HepG2 (cell line): ENCODE data around the gene NEGR1. TPM values are rescaled to one million over a fixed set of nuclear protein-coding genes. Genes with fewer than 3 reads are reported as not detected.

Source experiments
- DPF2 ChIP-seq: sonication (generic); formaldehyde crosslinking; IDR thresholded peaks from 2 replicates; pipeline ENCODE4 v1.4.0; 2020; ENCODE audit warnings: mild to moderate bottlenecking, low read depth, missing genetic modification reagents, borderline replicate concordance
- GATAD1 ChIP-seq: IDR thresholded peaks from 2 replicates; pipeline ENCODE4 v1.6.1; 2016; ENCODE audit warnings: missing genetic modification reagents, missing compliant biosample characterization
- HNF1A ChIP-seq, 2 experiments: sonication (generic) in 1 of 2; formaldehyde crosslinking in 1 of 2; IDR thresholded peaks; 2 replicates each; pipeline versions ENCODE4 v1.4.0 to v1.6.1; 2016 to 2020; ENCODE audit warnings: borderline replicate concordance in 1 of 2, low read depth in 1 of 2, mild to moderate bottlenecking in 1 of 2, missing genetic modification reagents in 1 of 2
- MAX ChIP-seq: IDR thresholded peaks from 2 replicates; pipeline ENCODE4 v1.6.1; 2012; ENCODE audit warnings: inconsistent platforms
- MYPOP ChIP-seq: sonication (generic); formaldehyde crosslinking; IDR thresholded peaks from 2 replicates; pipeline ENCODE4 v1.8.1; 2023; ENCODE audit warnings: mild to moderate bottlenecking, moderate library complexity, missing genetic modification reagents
- NAIF1 ChIP-seq: sonication (generic); formaldehyde crosslinking; IDR thresholded peaks from 2 replicates; pipeline ENCODE4 v1.5.0; 2020; ENCODE audit warnings: mild to moderate bottlenecking, missing genetic modification reagents, borderline replicate concordance
- RERE ChIP-seq: IDR thresholded peaks from 2 replicates; pipeline ENCODE4 v1.6.1; 2016; ENCODE audit warnings: low read depth, missing genetic modification reagents, missing compliant biosample characterization
- SAFB2 ChIP-seq: sonication (generic); formaldehyde crosslinking; IDR thresholded peaks from 2 replicates; pipeline ENCODE4 v1.5.1; 2020; ENCODE audit warnings: missing genetic modification reagents, low read depth, mild to moderate bottlenecking, borderline replicate concordance
- SP140L ChIP-seq: sonication (generic); formaldehyde crosslinking; IDR thresholded peaks from 2 replicates; pipeline ENCODE4 v1.4.0; 2020; ENCODE audit warnings: missing genetic modification reagents, borderline replicate concordance
- TAF1 ChIP-seq: sonication (generic); formaldehyde crosslinking; IDR thresholded peaks from 2 replicates; pipeline ENCODE4 v1.4.0; 2020; ENCODE audit warnings: missing genetic modification reagents
- YY1 ChIP-seq: IDR thresholded peaks from 2 replicates; pipeline ENCODE4 v1.6.1; 2011; ENCODE audit warnings: low read length, low read depth, moderate library complexity, mild to moderate bottlenecking; ENCODE audit not compliant: insufficient read depth, insufficient replicate concordance
- ZBTB34 ChIP-seq: sonication (generic); formaldehyde crosslinking; IDR thresholded peaks from 2 replicates; pipeline ENCODE4 v1.8.0; 2022; ENCODE audit warnings: mild to moderate bottlenecking, missing genetic modification reagents
- ZNF619 ChIP-seq: sonication (generic); formaldehyde crosslinking; IDR thresholded peaks from 2 replicates; pipeline ENCODE4 v1.4.0; 2020; ENCODE audit warnings: mild to moderate bottlenecking, missing genetic modification reagents
- ZNF772 ChIP-seq: sonication (generic); formaldehyde crosslinking; IDR thresholded peaks from 2 replicates; pipeline ENCODE4 v1.5.0; 2020; ENCODE audit warnings: mild to moderate bottlenecking, missing genetic modification reagents
- ZNF816 ChIP-seq: sonication (generic); formaldehyde crosslinking; IDR thresholded peaks from 2 replicates; pipeline ENCODE4 v1.8.0; 2022; ENCODE audit warnings: missing genetic modification reagents, mild to moderate bottlenecking, borderline replicate concordance
- polyA plus RNA-seq, 8 experiments: library from polyadenylated mRNA; depleted of rRNA in 3 of 8; stranded (reverse) in 7 of 8; unstranded in 1 of 8; fragments of >200 nt; fragmentation: Illumina TruSeq in 4 of 8; extraction: Trizol in 4 of 8; gene quantifications; 2 replicates each; pipeline versions ENCODE4 v1.2.1 to v1.2.3, GENCODE V29; 2011 to 2016; ENCODE audit warnings: low read depth in 4 of 8, missing spikeins in 1 of 8, mixed read lengths in 1 of 8; ENCODE audit not compliant: insufficient read depth in 1 of 8
- total RNA-seq, 5 experiments: library from RNA; depleted of rRNA; stranded (reverse); fragments of >200 nt; fragmentation: Illumina TruSeq; extraction: Trizol; gene quantifications; 2 replicates each; pipeline ENCODE4 v1.2.3, GENCODE V29; 2016; ENCODE audit warnings: low read depth in 1 of 5

The NEGR1 gene
- total and polyA plus RNA-seq, 2 of the 13 experiments (the other 11 are each of a cell fraction or from before 2014, with no cell fraction given): not detected

- TF ChIP-seq MYPOP (CRISPR knock-in tag) (no peak; the same call in 1 of the 2 replicates), HNF1A (IDR thresholded peaks at IDR 0.05; ENCODE audit: low read depth) (no peak), HNF1A (CRISPR knock-in tag; IDR thresholded peaks at IDR 0.05; ENCODE audit: borderline replicate concordance) (no peak), RERE (CRISPR knock-in tag) (no peak), MAX (0 out of 2 replicates have a peak, but pooled peaks have one; percentile 28), NAIF1 (CRISPR knock-in tag) (no peak), ZNF772 (no peak), ZNF816 (CRISPR knock-in tag) (0 out of 2 replicates have a peak, but pooled peaks have one; percentile 37), YY1 (no peak), ZNF619 (CRISPR knock-in tag) (no peak), GATAD1 (CRISPR knock-in tag) (no peak), DPF2 (CRISPR knock-in tag) (no peak), ZBTB34 (CRISPR knock-in tag) (no peak), TAF1 (CRISPR knock-in tag) (0 out of 2 replicates have a peak, but pooled peaks have one; percentile 3), SAFB2 (CRISPR knock-in tag) (no peak), SP140L (CRISPR knock-in tag) (no peak)
Measured at GRCh38 chr1:72283307-72284083, 1.2 kb upstream of the NEGR1 start (continued).
